IPS-11a (cell line): ENCODE results near the gene PCDHGA9.
"Not testable (repeated sequence)": the region's sequence is repeated elsewhere in the genome, so short reads cannot be mapped to it uniquely, and the experiment has no call there.

Source experiments
- H3K4me3 ChIP-seq: one replicate; pipeline ENCODE4 v1.5.1; 2013; ENCODE audit warnings: low read depth, low read length, control low read depth

Gene PCDHGA9

GRCh38 chr5:141402553-141403243 is at the start of gene PCDHGA9:
Gene PCDHGA9, plus strand, starts transcription at chr5:141402778. Its CDS starts 175 bp downstream, at chr5:141402953.
- H3K4me3 ChIP-seq: no peak within 1 kb of the TSS

- H3K4me3 ChIP-seq: no peak within 1 kb of the TSS
These were observed 47.6 kb upstream of the PCDHGA9 start, which contains the start of gene PCDHGA4 for GRCh38 chr5:141354900-141355469. Gene PCDHGA4, plus strand, starts transcription at chr5:141355021. Its CDS starts 87 bp downstream, at chr5:141355108.

- H3K4me3 ChIP-seq: no peak overlapping the region
These were observed 46.9 kb upstream of the PCDHGA9 start for GRCh38 chr5:141355641-141356040.

DNA sequence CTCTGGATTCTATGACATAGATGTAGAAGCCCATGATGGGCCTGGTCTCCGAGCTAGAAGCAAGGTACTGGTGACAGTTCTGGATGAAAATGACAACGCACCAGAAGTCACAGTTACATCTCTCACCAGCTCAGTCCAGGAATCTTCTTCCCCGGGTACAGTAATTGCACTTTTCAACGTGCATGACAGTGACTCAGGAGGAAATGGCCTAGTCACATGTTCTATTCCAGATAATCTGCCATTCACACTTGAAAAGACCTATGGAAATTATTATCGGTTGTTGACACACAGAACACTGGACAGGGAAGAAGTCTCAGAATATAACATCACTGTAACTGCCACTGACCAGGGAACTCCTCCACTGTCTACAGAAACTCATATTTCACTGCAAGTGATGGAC is 46.4 kb upstream of the PCDHGA9 start:
- H3K4me3 ChIP-seq: no peak overlapping the region

DNA sequence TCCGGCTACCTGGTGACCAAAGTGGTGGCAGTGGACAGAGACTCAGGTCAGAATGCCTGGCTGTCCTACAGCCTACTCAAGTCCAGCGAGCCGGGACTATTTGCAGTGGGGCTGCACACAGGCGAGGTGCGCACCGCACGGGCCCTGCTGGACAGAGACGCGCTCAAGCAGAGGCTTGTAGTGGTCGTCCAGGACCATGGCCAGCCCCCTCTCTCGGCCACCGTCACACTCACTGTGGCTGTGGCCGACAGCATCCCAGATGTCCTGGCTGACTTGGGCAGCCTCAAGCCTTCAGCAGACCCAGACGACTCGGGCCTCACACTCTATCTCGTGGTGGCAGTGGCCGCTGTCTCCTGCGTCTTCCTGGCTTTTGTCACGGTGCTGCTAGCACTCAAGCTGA is 45.6 kb upstream of the PCDHGA9 start:
- no peak overlapping the region for H3K4me3 ChIP-seq

DNA sequence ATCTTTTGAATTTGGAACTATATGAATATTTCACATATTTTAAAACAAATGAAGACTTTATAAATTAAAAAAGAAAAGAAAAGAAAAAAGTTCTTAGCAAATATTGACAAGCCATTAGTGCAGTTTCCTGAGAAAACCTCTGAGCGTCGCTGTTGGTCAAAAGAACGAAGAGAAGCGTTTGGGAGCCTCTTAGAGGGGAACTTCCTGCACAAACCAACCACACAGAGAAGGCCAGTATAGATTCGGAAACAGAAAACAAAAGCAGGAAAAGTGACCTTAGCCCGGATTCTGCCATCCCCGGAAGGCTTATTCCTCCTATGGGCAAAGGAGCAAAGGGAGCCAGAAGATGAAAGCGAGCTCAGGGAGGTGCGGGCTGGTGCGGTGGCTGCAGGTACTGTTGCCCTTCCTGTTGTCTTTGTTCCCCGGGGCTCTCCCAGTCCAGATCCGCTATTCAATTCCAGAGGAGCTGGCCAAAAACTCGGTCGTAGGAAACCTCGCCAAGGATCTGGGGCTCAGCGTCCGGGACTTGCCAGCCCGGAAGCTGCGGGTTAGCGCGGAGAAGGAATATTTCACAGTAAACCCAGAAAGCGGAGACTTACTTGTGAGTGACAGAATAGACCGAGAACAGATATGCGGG is 42.7 kb upstream of the PCDHGA9 start, which contains the start of gene PCDHGB2:
Gene PCDHGB2 (plus strand): TSS at position 205 of the 637 bp plus-strand sequence. CDS start 142 bp downstream, at position 347.
- H3K4me3 ChIP-seq: no peak within 1 kb of the TSS

GRCh38 chr5:141360685-141361084 is 41.9 kb upstream of the PCDHGA9 start:
- no peak overlapping the region for H3K4me3 ChIP-seq

DNA sequence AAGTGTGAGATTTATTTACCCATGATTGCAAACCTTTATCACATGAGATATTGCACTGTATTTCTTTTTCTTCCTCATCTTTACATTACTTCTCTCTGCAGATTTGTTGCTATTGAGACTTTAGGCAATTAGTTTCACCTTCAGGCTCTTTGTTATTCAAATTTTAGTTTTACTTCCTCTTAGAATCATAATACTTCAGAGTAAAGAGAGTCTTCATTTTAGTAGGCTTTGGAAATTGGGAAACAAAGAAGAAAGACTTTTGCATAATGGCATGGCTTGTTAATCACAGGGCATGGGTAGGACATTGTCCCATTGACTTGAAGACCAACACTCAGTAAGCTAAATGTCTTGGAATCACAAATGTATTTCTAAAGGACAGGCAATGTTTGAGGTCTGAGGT is 39.9 kb upstream of the PCDHGA9 start:
- H3K4me3 ChIP-seq: no peak overlapping the region

DNA sequence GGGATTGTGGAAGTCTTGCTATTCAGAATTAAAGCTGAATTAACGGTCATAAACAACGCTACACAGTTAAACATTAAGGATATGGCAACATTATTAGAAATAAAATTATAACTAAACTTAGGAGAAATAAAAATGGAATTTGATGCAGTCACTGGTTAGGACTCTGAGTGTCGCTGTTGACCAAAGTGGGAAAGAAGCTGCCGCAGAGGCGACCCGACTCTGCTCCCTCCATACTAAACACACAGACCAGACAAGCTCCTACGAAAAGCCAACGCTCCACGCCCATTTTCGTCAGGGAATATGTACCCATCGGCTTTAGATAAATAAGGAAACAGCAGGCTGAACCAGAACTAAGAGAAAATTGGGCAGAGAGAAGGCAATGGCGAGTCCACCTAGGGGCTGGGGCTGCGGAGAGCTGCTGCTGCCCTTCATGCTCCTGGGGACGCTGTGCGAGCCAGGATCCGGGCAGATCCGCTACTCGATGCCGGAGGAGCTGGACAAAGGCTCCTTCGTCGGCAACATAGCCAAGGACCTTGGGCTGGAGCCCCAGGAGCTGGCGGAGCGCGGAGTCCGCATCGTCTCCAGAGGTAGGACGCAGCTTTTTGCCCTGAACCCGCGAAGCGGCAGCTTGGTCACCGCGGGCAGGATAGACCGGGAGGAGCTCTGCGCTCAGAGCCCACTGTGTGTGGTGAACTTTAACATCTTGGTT is 38.5 kb upstream of the PCDHGA9 start, which contains the start of gene PCDHGA5:
Gene PCDHGA5 (plus strand): TSS at position 211 of the 709 bp plus-strand sequence. CDS start 169 bp downstream, at position 380.
- H3K4me3 ChIP-seq: no peak within 1 kb of the TSS

DNA sequence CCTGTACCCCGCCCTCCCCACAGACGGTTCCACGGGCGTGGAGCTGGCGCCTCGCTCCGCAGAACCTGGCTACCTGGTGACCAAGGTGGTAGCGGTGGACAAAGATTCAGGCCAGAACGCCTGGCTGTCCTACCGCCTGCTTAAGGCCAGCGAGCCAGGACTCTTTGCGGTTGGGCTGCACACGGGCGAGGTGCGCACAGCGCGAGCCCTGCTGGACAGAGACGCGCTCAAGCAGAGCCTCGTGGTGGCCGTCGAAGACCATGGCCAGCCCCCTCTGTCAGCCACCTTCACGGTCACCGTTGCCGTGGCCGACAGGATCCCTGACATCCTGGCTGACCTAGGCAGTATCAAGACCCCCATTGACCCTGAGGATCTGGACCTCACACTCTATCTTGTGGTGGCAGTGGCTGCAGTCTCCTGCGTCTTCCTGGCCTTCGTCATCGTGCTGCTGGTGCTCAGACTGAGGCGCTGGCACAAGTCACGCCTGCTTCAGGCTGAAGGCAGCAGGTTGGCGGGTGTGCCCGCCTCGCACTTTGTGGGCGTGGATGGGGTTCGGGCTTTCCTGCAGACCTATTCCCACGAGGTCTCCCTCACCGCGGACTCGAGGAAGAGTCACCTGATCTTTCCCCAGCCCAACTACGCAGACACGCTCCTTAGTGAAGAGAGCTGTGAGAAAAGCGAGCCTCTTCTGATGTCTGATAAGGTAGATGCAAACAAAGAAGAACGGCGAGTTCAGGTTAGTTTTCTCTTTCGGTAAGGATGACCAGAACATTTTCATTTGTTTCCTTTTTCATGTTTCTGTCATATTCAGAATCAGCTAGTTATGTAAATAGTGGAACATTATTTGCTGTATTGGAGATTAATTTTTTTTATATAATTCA is 36.3 kb upstream of the PCDHGA9 start:
- no peak overlapping the region for H3K4me3 ChIP-seq

- no peak within 1 kb of the TSS for H3K4me3 ChIP-seq
These were observed 32.4 kb upstream of the PCDHGA9 start, which contains the start of gene PCDHGB3 for GRCh38 chr5:141369994-141370848. Gene PCDHGB3, plus strand, starts transcription at chr5:141370242. Its CDS starts 153 bp downstream, at chr5:141370395.

DNA sequence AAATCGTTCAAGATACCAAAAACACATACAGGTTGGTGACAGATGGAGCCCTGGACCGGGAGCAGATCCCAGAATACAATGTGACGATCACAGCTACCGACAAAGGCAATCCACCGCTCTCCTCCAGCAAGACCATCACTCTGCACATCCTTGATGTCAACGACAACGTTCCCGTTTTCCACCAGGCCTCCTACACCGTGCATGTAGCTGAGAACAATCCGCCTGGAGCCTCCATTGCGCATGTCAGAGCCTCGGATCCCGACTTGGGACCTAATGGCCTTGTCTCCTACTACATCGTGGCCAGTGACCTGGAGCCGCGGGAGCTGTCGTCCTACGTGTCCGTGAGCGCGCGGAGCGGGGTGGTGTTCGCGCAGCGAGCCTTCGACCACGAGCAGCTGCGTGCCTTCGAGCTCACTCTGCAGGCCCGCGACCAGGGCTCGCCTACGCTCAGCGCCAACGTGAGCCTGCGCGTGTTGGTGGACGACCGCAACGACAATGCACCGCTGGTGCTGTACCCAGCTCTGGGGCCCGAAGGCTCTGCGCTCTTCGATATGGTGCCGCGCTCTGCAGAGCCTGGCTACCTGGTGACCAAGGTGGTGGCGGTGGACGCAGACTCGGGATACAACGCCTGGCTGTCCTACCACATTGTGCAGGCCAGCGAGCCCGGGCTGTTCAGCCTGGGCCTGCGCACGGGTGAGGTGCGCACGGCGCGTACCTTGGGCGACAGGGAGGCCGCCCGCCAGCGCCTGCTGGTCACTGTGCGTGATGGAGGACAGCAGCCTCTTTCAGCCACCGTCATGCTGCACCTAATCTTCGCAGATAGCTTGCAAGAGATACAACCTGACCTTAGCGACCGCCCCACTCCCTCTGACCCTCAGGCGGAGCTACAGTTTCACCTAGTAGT is 30.8 kb upstream of the PCDHGA9 start:
- no peak overlapping the region for H3K4me3 ChIP-seq

DNA sequence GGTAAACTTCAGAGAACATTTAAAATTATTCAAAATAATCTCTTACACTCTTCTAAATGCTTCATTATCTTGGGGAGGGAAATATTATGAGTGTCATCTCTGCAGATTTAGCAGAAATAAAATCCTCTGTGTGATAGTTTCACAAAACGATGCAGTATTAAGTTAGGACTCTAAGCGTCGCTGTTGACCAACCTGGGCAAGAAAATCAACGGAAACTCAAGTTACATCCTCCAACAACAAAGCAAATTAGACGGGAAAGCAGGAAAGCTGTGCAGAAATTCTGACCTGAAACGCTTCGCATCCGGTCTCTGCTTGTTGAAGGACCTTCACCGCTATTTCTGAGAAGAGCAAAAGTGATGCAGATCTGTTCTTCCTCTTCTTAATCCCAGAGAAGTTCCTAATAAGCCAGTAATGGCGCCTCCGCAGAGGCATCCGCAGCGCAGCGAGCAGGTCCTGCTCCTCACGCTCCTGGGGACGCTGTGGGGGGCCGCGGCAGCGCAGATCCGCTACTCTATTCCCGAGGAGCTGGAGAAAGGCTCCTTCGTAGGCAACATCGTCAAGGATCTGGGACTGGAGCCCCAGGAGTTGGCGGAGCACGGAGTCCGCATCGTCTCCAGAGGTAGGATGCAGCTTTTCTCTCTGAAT is 28.8 kb upstream of the PCDHGA9 start, which contains the start of gene PCDHGA6:
Gene PCDHGA6 (plus strand): TSS at position 219 of the 645 bp plus-strand sequence. CDS start 193 bp downstream, at position 412.
- no peak within 1 kb of the TSS for H3K4me3 ChIP-seq

DNA sequence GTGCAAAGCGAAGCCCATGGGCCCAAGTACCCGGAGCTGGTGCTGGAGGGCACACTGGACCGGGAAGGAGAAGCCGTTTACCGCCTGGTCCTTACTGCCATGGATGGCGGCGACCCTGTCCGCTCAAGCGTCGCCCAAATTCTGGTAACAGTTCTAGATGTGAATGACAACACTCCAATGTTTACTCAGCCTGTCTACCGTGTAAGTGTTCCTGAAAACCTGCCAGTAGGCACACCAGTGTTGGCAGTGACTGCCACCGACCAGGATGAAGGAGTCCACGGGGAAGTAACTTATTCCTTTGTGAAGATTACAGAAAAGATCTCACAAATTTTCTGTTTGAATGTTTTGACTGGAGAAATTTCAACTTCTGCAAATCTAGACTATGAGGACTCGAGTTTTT is 28.0 kb upstream of the PCDHGA9 start:
- no peak overlapping the region for H3K4me3 ChIP-seq

- not testable (repeated sequence) for H3K4me3 ChIP-seq
These were observed 27.0 kb upstream of the PCDHGA9 start for GRCh38 chr5:141375444-141376155.

- no peak within 1 kb of the TSS for H3K4me3 ChIP-seq
These were observed 19.9 kb upstream of the PCDHGA9 start, which contains the start of gene PCDHGA7 for GRCh38 chr5:141382469-141383294. Gene PCDHGA7, plus strand, starts transcription at chr5:141382742. Its CDS starts 158 bp downstream, at chr5:141382900.
